Activated naive CD4-positive, alpha-beta T cell treated with Interleukin-2 at 50 U/mL for 16 hours (primary cell): ENCODE data around the gene NEUROG1.

Experiments
- DNase-seq: peaks from one replicate; pipeline ENCODE4 v3.0.0-alpha.2; 2020

The NEUROG1 gene, protein sequence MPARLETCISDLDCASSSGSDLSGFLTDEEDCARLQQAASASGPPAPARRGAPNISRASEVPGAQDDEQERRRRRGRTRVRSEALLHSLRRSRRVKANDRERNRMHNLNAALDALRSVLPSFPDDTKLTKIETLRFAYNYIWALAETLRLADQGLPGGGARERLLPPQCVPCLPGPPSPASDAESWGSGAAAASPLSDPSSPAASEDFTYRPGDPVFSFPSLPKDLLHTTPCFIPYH

DNA sequence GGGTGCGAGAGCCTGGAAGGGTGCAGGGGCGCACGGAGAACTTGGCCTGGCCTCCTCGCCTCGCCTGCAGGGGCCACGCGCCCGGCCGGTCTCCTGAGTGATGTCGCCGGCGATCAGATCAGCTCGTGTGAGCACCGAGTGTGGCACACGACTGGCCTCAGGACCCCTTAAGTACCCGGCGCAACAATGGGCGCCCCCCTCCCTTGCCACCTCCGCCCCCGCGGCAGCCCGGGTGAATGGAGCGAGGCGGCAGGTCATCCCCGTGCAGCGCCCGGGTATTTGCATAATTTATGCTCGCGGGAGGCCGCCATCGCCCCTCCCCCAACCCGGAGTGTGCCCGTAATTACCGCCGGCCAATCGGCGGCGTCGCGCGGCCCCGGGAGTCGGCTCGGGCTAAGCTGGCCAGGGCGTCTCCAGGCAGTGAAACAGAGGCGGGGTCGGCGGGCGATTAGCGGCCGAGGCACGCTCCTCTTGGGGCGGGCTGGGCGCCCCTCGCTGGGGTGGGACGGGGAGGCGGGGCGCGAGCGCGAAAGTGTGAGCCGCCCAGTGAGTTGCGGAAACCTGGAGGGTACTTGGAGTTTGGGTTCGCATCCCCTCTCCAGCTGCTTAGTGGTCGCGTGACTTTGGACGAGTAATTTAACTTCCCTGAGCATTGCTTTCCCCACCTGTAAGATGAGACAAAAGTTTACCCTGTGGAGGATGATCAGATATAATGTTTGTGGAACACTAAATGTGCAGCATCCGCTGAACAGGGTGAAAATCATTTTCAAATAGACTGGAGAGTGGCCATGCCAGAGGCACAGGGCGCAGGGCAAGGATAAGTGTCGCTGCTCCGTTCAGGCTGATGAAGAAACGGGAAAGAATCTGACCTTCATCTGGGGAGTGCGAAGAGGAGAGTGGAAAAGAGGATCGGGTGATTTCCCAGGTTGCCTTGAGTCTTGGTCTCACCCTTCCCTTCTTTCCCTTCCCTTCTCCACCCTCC is at the start of gene NEUROG1:
NEUROG1 (minus strand) TSS at position 145 of the 982 bp plus-strand sequence. CDS start 274 bp downstream, outside the sequence.
- no peak for DNase-seq

DNA sequence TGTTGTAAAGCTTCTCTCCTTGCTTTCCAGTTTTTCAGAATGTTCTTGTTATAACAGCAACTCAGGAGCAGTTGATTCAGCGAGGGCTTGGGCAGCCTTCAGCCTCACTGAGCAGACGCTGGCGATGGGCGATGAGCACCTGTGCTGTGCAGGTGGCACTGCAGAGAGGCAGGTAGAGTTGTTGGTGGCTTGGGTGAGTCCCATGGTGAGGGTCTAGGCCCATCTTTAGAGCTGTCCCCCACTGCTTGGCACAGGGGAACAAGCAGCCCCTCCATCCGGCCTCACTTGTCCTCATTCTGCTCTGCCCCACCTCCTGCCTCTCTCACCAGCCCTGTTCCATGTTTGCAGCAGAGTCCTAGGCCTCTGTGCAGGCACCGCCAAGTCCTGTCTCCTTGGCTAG is 49.2 kb upstream of the NEUROG1 start:
- no peak for DNase-seq

DNA sequence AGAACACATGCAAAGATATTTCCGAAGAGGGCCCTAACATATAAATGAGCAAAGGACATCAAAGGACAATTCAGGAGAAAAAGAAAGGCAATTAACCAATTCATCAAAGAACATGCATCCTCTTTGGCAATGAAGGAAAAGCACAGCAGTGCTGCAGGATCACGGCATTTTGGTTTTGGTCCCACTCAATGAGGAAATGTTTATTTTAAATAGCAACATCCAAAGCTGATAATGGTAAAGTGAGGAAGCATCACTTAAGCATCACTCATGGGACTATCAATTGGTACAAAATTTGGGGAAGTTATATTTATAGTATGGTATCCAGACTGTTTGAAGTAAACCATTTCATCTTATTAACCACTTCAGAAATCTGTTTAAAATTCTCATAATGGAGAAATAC is 48.5 kb upstream of the NEUROG1 start:
- DNase-seq = no peak

DNA sequence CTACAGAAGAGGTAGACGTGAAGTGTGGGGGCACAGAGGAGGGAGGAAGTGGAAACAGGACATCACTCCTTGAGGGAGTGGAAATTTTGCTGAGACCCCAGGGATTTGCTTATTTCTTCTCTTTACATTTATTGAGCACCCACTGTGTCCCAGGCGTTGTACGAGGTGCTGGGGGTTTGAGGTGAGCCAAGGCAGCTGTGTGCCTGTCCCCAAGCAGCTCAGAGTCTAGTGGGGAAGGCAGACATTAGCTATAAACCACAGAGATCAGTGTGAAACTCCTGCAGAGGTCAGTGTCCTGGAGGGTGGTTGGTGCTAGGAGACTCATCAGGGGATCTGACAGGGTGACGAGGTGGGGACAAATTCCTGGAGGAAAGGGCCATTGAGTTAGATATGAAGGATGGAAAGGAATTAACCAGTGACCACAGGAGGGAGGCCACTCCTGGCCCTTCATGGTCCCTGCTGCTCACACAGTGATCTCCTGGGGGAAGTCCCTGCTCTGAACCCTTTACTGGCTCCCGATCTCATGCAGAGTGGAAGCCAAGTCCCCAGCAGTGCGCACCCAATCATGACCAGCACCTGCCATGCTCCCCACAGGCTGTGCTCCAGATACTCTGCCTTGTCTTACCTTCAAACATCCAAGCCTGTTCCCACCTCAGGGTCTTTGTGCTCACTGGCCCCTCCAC is 46.5 kb upstream of the NEUROG1 start:
- DNase-seq = no peak

DNA sequence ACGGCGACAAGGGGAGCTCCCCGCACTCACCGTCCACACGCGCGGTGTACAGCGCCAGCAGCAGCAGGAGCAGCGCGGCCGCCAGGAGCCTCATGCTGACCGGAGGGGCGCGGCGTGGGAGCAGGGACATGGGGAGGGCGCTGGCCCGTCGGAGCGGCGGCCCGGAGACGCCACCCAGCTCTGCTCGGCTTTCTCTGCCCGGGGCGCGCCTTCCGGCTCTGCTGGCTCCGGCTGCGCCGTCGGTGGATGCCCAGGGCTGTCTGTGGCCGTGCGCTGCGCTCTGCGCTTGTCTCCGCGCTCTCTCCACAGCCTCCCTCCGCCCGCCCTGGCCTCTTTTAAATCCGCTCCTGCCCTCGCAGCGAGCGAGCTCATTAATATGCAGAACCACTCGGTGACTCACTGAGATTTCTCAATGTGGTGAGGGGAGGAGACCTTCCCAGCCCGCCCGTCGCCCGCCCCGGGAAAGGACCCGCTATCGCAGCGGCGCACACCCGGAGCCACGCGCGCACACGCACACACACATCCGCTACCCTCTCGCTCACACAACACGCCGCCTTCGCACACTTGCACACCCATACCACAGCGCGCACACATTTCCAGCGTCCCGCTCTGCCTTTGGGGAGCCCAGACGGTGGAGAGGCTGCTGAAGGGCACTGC is 43.0 kb upstream of the NEUROG1 start, which contains the start of gene CXCL14:
CXCL14 (minus strand) TSS at position 307 of the 657 bp plus-strand sequence; CDS start at position 94, 213 bp downstream.
- no peak for DNase-seq

DNA sequence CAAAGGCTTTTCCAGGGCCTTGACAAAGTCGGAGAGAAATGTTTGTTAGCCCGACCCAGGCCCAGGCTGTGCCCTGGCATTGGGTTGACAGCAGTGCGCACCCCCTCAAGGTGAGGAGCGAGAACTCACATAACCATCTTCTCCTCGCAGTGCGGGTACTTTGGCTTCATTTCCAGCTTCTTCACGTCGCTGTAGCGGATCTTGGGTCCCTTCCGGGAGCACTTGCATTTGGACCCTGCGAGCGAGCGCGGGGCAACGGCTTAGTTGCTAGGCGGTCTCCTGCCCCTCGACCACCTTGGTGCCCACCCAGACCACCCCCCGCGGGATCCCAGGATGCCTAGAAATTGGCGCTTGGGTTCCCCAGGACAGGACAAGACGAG is 42.5 kb upstream of the NEUROG1 start:
- DNase-seq = no peak

DNA sequence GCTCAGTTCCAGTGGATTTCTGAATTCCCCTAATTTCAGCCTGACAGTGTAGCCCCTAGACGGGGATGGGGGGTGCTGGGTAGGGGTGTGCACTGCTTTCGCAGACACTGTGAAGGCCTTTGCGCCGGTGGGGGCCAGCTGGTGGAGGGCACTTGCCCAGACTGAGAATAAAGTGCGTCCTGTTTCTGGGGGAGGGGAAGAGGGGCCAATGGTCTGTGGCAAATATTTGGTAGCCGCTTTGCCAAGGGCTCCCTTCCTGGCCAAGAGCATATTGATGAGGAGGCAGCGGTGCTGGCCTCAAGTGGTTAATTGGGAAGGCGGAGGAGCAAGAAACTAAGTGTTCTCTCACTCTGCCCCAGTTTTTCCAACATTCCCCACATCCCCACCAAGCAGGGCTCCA is 41.7 kb upstream of the NEUROG1 start:
- DNase-seq = no peak

DNA sequence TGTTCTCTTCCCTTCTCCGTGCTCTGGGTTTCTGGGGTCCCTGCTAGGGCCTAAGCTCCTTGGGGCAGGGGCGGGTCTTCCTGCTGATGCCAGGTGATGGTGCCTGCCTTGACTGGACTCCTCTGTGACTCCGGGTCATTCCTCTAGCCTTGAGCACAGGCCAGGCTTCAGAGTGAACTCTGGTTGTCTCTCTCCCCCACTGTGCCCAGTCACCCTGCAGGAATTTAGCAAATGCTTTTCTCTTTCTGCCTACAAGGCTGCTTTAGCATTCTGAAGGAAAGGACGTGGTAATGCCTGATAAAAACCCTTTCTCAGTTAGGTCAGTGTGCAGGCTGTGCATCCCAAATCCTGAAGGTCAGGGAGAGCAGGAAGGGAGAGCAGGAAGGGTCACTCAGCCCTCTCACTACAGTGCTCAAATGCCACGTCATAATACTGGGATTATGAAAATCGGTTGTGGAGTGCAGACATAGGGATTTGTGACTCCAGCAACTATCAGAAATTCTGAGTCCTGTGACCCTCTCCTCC is 40.4 kb upstream of the NEUROG1 start:
- DNase-seq = no peak

DNA sequence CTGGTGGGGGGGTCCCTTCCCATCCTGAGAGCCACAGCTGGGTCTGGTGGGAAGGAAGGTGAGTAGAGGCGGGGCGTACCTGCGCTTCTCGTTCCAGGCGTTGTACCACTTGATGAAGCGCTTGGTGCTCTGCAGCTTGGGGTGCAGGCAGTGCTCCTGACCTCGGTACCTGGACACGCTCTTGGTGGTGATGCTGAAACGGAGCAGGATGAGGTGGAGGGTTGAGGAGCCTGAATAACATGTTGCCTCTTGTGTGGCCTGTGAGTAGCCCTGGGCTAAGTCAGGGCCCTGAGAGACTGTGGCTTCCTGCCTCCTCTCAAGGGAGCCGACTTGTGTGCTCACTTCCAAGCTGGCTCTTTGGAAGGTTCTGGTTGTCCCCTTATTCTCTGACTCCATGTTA is 38.7 kb upstream of the NEUROG1 start:
- DNase-seq = no peak

DNA sequence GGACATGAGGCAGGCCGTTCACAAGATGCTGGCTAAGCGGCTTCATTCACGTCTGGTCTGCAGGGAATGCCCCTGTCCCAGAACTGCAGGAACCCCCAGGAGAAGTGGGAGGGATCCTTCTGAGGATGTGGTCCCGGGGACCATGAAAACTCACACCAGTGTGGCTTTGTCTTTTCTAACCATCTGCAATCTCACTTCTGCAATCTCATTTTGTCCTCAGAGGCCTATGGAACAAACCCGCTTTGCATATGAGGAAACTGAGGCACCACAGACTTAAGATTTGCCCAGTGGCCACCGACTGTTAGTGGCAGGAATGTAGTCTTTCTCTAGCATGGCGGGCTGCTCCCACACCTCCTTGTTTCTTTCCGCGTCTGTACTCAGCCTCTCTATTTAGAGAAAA is 36.1 kb upstream of the NEUROG1 start:
- no peak for DNase-seq

DNA sequence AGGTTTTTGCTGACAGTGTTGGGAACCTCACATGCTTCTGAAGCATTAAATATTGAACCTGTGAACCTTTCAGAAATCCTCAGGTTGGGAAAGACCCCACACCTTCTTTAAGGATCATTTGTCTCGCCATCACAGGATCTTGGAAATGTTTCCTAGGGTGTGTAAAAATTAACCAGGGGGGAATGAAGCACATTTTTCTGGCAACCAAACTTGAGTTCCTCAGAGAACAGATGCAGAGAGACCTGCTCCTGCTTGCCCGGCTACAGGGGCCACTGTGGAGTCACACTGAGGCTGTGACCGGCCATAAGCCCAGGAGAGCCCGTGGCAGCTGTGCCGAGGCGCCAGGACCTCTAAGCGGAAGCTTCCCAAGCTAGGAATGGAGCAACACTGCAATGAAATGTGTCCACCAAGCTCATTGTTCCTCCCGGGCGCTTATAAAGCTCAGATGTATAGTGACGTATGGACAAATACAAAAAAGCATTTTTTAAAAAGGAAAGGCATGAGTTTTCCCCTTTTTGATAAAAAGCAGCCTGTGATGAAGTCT is 35.4 kb upstream of the NEUROG1 start:
- DNase-seq = no peak

DNA sequence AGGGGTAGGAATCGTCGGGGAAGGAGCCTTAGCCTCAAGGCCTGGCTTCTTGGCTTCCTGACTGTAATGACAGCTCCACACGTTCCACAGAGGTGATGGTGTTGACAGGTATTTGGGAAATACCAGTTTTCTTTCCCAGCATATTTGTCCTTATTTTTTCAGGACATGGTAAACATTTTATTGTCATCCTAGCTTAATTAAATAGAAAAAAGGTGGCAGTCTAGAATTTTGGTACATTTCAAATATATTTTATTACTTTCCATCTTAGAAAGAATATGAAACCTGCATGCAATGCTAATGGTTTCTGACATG is 34.6 kb upstream of the NEUROG1 start:
- DNase-seq = no peak

DNA sequence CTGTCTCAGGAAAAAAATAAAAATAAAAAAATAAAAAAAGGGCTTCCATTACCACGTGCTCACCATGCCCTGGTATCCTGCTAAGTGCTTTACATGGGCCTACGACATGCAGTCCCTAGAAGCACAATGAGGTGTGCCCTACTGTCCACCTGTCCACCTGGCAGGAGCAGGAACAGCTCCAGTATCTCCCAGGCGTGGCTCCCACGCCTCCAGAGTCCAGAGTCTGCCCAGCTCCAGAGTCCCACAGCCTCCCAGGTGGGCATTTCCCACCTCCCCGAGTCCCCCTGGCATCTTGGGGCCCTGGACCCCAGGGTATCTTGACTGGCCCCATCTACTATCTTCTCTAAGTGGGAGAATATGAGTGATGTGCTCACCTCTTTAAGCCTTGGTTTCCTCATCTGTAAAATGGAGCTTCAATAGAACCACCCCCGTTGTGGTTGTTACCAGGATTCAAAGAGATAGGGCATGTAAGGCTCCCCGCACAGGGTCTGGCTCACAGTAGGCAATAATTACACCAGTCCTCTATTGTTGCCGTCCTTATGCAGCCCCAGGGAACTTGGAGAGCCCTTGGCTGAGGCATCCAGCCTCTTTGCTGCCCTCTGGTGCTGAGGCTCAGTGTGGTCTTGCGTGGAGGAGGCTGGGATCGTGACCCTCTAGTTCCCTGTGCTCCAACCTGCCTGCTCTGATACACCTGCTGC is 34.1 kb upstream of the NEUROG1 start:
- no peak for DNase-seq

DNA sequence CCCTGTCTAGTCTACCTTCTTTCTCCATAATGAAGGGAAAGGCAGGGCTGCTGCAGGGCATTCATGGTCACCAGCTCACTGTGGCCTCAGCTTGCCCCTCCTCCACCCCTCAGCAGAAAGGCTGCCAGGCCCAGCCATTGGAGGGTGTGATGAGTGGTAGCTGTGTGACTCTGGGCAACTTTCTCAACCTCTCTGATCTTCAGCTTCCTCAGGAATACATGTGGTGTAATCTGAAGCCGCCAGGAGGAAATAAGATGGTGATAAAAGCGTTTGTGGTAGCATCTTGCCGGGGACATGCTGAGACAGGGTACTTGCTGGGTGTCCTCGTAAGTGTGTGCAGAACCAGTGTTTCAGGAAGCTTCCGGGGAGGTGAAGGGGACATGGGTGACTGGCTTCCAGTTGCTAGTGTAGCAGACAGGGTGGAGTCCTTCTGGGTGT is 33.2 kb upstream of the NEUROG1 start:
- DNase-seq = no peak

DNA sequence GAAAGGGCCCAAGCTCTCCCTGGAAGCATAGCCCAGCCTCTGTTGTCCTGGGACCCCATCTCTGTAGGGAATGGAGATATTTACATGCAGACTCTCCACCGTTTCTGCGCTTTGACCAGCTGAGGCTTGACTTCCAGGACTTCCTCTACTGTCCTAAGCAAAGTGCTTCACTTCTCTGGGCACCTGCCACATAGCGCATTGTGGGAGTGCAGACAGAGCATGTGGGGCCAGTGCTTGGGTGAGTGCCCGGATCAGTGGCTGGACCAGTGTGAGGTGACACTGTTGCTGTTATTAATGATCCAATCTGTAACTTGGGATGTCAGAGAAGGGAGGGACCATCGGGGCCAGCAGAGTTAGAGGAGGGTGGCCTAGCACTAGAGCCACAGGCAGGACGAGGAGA is 32.5 kb upstream of the NEUROG1 start:
- DNase-seq = no peak

DNA sequence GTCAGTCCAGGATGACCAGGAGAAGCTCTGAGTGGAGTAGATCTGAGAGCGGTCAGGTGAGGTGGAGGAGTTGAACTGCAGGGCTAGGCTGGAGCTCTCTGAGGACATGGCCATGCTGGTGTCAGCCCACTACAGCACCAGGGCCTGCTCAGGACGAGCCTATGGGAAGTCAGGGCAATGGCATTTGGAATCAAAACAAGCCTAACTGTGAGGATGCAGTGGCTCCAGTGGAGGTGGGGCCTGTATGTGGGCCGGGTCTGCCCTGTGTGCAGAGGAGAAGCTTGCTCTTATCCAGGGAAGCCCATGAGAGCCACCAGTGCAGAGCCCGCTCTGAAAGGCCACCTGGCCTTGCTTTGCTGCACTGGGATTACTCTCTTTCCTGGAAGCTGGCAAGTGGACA is 31.9 kb upstream of the NEUROG1 start:
- DNase-seq = no peak

DNA sequence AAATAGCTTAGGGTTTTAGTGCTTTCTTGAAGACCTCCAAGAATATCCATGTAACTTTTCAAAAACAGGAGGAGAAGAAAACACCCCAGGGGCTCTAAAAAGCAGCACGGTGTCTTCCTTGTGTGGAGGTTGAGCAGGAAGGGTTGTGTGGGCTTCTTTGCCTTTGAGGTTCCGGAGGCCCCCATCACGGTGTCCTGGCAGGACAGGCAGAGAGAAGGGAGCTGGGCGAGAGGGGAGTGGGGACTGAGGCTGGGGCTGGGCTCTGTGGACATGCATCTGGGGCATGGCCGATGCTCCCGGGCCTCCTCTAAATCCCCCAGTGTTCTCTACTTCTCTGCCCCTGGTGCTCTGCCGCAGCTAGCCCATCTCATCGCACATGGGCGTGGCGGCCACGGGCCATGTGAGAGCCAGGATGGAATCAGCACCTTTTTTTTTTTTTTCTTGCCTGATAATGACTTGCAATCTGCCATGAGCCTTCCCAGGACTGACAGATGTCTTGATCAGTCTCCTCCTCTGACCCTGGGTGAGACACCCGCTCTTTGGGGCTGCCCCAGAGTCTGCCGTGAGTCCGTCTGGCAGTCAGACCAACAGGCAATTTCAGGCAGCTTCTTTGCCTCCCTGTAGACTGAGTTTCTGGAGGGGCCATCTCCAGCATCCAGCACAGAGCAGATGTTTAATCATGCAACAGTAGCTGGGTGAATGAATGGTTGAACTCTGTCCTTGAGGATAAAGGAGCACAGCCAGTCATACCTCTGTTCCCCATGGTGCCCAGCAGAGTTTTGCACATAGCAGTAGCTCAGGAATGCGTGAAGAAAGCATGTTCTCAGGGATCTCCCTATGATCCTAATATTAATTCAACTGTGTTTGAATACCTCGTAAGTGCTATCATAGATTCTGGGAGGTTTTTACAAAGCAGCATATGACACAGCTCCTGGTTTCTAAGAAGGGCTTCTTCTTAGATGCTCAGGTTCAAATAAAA is 30.9 kb upstream of the NEUROG1 start:
- DNase-seq = no peak

DNA sequence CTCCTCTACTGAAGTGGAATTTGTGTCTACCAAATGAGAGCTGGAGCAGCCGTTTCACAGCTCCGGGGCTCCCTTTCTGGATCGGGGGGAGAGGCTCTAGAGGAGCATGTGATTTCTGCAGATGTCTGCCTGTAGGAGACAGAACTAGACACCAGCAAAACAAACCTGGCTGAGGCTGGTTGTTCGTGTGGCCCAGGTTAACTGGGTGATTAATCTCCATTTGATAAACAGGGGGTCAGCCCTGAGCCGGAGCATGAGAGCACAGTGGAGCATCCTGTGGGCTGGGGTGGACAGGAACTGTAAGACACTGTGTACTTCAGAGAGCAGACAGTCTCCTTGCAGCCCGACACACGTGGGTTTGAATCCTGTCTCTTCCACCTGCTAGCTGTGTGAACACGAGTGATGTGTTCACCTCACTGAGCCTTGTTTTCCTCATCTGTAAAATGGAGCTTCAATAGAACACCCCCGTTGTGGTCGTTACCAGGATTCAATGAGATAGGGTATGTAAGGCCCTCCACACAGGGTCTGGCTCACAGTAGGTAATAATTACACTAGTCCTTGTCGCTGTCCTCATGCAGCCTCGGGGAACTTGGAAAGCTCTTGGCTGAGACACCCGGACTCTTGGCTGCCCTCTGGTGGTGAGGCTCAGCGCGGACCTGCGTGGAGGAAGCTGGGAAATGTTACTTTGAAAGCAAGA is 30.1 kb upstream of the NEUROG1 start:
- peak; percentile 70 for DNase-seq

DNA sequence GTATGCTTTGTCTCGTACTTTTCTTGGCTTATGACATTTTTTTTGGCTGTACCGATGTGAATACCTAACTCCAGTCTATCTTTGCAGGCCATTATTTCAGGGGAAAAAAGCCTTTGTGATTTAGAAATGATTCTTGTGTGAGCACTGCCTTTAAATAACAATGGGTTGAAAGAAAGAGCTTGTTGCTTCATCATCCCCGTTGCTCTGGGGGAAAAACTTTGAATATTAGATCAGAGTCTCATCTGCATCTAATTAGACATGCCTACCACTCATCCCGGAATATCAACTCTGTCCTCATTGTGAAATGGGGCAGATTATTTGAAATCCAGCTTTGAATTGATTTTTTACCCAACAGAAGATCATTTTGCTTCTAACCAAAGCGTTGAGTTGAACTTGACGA is 29.5 kb upstream of the NEUROG1 start:
- no peak for DNase-seq

DNA sequence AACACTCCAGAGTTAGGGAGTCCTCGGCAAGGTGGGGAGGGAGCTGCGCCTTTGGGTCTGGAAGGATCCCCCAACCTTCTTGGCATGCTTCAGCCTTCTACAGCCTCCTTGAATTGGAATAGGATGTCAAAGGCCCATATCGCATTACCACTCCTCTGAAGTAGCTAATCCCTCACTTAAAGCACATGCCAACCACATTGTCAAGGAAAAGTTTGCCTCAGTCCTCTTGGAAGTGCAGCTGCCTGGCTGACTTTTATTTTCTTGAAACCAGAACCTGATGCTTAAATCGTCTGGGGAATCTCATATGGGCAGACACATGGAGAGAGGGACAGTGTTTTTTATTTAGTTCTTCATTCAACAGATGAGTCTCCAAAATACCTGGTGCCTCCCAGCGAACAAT is 28.6 kb upstream of the NEUROG1 start:
- DNase-seq = no peak
